C4-2B (cell line): Measurements from ENCODE around the gene GSG1.

Experiments
- CTCF ChIP-seq: fragments of 450-650 bp; conservative IDR thresholded peaks from 2 replicates; pipeline ENCODE4 v1.5.1; 2017; ENCODE audit warnings: mild to moderate bottlenecking
- ZFX ChIP-seq: fragments of 450-650 bp; IDR thresholded peaks from 2 replicates; pipeline ENCODE4 v1.6.1; 2017

GRCh38 chr12:13120413-13120812, 16.9 kb upstream of the GSG1 start:
- TF ChIP-seq ZFX (no peak), CTCF (no peak)
